Measurements from ENCODE around the gene BICDL1. TPM values are rescaled to one million over a fixed set of nuclear protein-coding genes. Genes with fewer than 3 reads are reported as not detected.

Gene BICDL1
- total RNA-seq, 2 experiments from 2014 or later: 51.2 to 65.9 TPM

GRCh38 chr12:120092551-120093335, 103.7 kb downstream of the BICDL1 start:
- Mint-ChIP-seq H3K9me3 (no peaks in the 10 kb centered on the region), H3K27ac (no peak overlapping the region), H3K4me3 (no peak overlapping the region), H3K27me3 (no peaks in the 10 kb centered on the region), H3K4me1 (peaks cover 7% of the 10 kb centered on the region), H3K36me3 (ENCODE audit: low read depth) (peaks cover 15% of the 10 kb centered on the region)
- ChIA-PET CTCF (interaction anchor here (1.0 to 1.8 kb wide), 6 partner anchors 8 to 118 kb away, joined by 3 to 7 read pairs (median 3); no protein-coding TSS in a partner anchor), POLR2A (no interaction called here)
- no peak for DNase-seq

- H3K4me1 Mint-ChIP-seq: peaks cover 3% of the 10 kb centered on the region
- POLR2A ChIA-PET: no interaction called here
- H3K36me3 Mint-ChIP-seq (ENCODE audit: low read depth): peaks cover 15% of the 10 kb centered on the region
- H3K27ac Mint-ChIP-seq: no peak overlapping the region
- H3K9me3 Mint-ChIP-seq: no peaks in the 10 kb centered on the region
- no peak overlapping the region for H3K4me3 Mint-ChIP-seq
- CTCF ChIA-PET: interaction anchor here (1.0 to 1.8 kb wide), 4 partner anchors 13 to 118 kb away, joined by 3 to 4 read pairs (median 3); no protein-coding TSS in a partner anchor
- no peaks in the 10 kb centered on the region for H3K27me3 Mint-ChIP-seq
- no peak for DNase-seq
These were observed 104.2 kb downstream of the BICDL1 start for GRCh38 chr12:120093336-120093591.

- Mint-ChIP-seq H3K27me3 (no peaks in the 10 kb centered on the region), H3K27ac (no peak overlapping the region), H3K4me1 (peaks cover under 1% of the 10 kb centered on the region), H3K36me3 (ENCODE audit: low read depth) (peaks cover 18% of the 10 kb centered on the region), H3K9me3 (no peaks in the 10 kb centered on the region), H3K4me3 (no peak overlapping the region)
- CTCF ChIA-PET: interaction anchor here (1.0 to 1.8 kb wide), 3 partner anchors 12 to 119 kb away, joined by 3 to 4 read pairs (median 3); no protein-coding TSS in a partner anchor
- POLR2A ChIA-PET: no interaction called here
- DNase-seq: no peak
These were observed 104.7 kb downstream of the BICDL1 start for GRCh38 chr12:120093592-120094355.

- Mint-ChIP-seq H3K36me3 (ENCODE audit: low read depth) (peaks cover 18% of the 10 kb centered on the region), H3K4me3 (no peak overlapping the region), H3K27ac (no peak overlapping the region), H3K9me3 (no peaks in the 10 kb centered on the region), H3K4me1 (no peaks in the 10 kb centered on the region), H3K27me3 (no peaks in the 10 kb centered on the region)
- ChIA-PET CTCF (interaction anchor here (1.6 to 1.8 kb wide), 2 partner anchors 12 to 16 kb away, joined by 3 to 4 read pairs; no protein-coding TSS in a partner anchor), POLR2A (no interaction called here)
- DNase-seq: no peak
These were observed 105.4 kb downstream of the BICDL1 start for GRCh38 chr12:120094485-120094884.

- H3K27me3 Mint-ChIP-seq: no peaks in the 10 kb centered on the region
- POLR2A ChIA-PET: no interaction called here
- H3K9me3 Mint-ChIP-seq: no peaks in the 10 kb centered on the region
- CTCF ChIA-PET: no interaction called here
- H3K36me3 Mint-ChIP-seq (ENCODE audit: low read depth): peaks cover 22% of the 10 kb centered on the region
- no peak overlapping the region for H3K27ac Mint-ChIP-seq
- H3K4me1 Mint-ChIP-seq: peaks cover 6% of the 10 kb centered on the region
- no peak overlapping the region for H3K4me3 Mint-ChIP-seq
- no peak for DNase-seq
These were observed 106.3 kb downstream of the BICDL1 start for GRCh38 chr12:120095331-120095730.

- CTCF ChIA-PET: no interaction called here
These were observed 106.7 kb downstream of the BICDL1 start for GRCh38 chr12:120095736-120096135.

GRCh38 chr12:120096671-120097202, 107.7 kb downstream of the BICDL1 start:
- DNase-seq: no peak
- CTCF ChIA-PET: interaction anchor here (1.4 kb wide), 1 partner anchor 10 kb away, joined by 3 read pairs; no protein-coding TSS in a partner anchor
- Mint-ChIP-seq H3K27ac (no peak overlapping the region), H3K27me3 (no peaks in the 10 kb centered on the region), H3K4me3 (no peak overlapping the region), H3K9me3 (no peaks in the 10 kb centered on the region), H3K36me3 (ENCODE audit: low read depth) (peaks cover 18% of the 10 kb centered on the region), H3K4me1 (peaks cover 15% of the 10 kb centered on the region)
- POLR2A ChIA-PET: no interaction called here

More at GRCh38 chr12:120095736-120096135, 106.7 kb downstream of the BICDL1 start:
- Mint-ChIP-seq H3K27me3 (no peaks in the 10 kb centered on the region), H3K9me3 (no peaks in the 10 kb centered on the region), H3K4me1 (peaks cover 6% of the 10 kb centered on the region), H3K4me3 (no peak overlapping the region), H3K36me3 (ENCODE audit: low read depth) (peaks cover 22% of the 10 kb centered on the region), H3K27ac (no peak overlapping the region)
- DNase-seq: no peak
- POLR2A ChIA-PET: no interaction called here

- H3K36me3 Mint-ChIP-seq (ENCODE audit: low read depth): peaks cover 23% of the 10 kb centered on the region
- no peaks in the 10 kb centered on the region for H3K27me3 Mint-ChIP-seq
- no peak overlapping the region for H3K27ac Mint-ChIP-seq
- no peaks in the 10 kb centered on the region for H3K9me3 Mint-ChIP-seq
- POLR2A ChIA-PET: no interaction called here
- H3K4me3 Mint-ChIP-seq: no peak overlapping the region
- DNase-seq: no peak
- CTCF ChIA-PET: no interaction called here
- H3K4me1 Mint-ChIP-seq: peaks cover 23% of the 10 kb centered on the region
These were observed 109.9 kb downstream of the BICDL1 start for GRCh38 chr12:120098756-120099470.

- no peak overlapping the region for H3K27ac Mint-ChIP-seq
- no peaks in the 10 kb centered on the region for H3K9me3 Mint-ChIP-seq
- H3K4me1 Mint-ChIP-seq: peaks cover 24% of the 10 kb centered on the region
- H3K4me3 Mint-ChIP-seq: no peak overlapping the region
- H3K27me3 Mint-ChIP-seq: no peaks in the 10 kb centered on the region
- POLR2A ChIA-PET: no interaction called here
- CTCF ChIA-PET: interaction anchor here (0.5 to 3.9 kb wide), 4 partner anchors 9 to 263 kb away, joined by 3 to 19 read pairs (median 3); no protein-coding TSS in a partner anchor
- H3K36me3 Mint-ChIP-seq (ENCODE audit: low read depth): peaks cover 28% of the 10 kb centered on the region
- DNase-seq: no peak
These were observed 110.7 kb downstream of the BICDL1 start for GRCh38 chr12:120099738-120100137.

GRCh38 chr12:120100630-120101029, 111.6 kb downstream of the BICDL1 start:
- ChIA-PET POLR2A (no interaction called here), CTCF (interaction anchor here (0.5 to 3.9 kb wide), 5 partner anchors 8 to 121 kb away, joined by 3 to 19 read pairs (median 3); no protein-coding TSS in a partner anchor)
- Mint-ChIP-seq H3K27ac (peak overlapping the region; percentile 25), H3K36me3 (ENCODE audit: low read depth) (peaks cover 32% of the 10 kb centered on the region), H3K4me3 (no peak overlapping the region), H3K4me1 (peaks cover 24% of the 10 kb centered on the region), H3K27me3 (no peaks in the 10 kb centered on the region), H3K9me3 (no peaks in the 10 kb centered on the region)
- no peak for DNase-seq

- POLR2A ChIA-PET: no interaction called here
- Mint-ChIP-seq H3K4me3 (peak overlapping the region; percentile 54), H3K4me1 (peaks cover 26% of the 10 kb centered on the region), H3K36me3 (ENCODE audit: low read depth) (peaks cover 36% of the 10 kb centered on the region), H3K9me3 (no peaks in the 10 kb centered on the region), H3K27me3 (no peaks in the 10 kb centered on the region), H3K27ac (peak overlapping the region; percentile 86)
- DNase-seq: no peak
- CTCF ChIA-PET: interaction anchor here (1.7 to 3.9 kb wide), 2 partner anchors 9 to 14 kb away, joined by 7 to 19 read pairs; no protein-coding TSS in a partner anchor
These were observed 112.1 kb downstream of the BICDL1 start for GRCh38 chr12:120101182-120101581.

- no peaks in the 10 kb centered on the region for H3K27me3 Mint-ChIP-seq
- no peaks in the 10 kb centered on the region for H3K9me3 Mint-ChIP-seq
- H3K4me3 Mint-ChIP-seq: peak overlapping the region; percentile 54
- ChIA-PET CTCF (interaction anchor here (1.7 to 3.9 kb wide), 2 partner anchors 10 to 15 kb away, joined by 7 to 19 read pairs; no protein-coding TSS in a partner anchor), POLR2A (interaction anchor here (0.6 kb wide), 1 partner anchor 115 kb away, joined by 13 read pairs; no protein-coding TSS in a partner anchor)
- peak overlapping the region; percentile 86 for H3K27ac Mint-ChIP-seq
- H3K36me3 Mint-ChIP-seq (ENCODE audit: low read depth): peaks cover 36% of the 10 kb centered on the region
- peaks cover 28% of the 10 kb centered on the region for H3K4me1 Mint-ChIP-seq
- no peak for DNase-seq
These were observed 112.6 kb downstream of the BICDL1 start for GRCh38 chr12:120101617-120102016.

All from activated CD4-positive, alpha-beta T cell treated with anti-CD3 and anti-CD28 coated beads, Interleukin-2, amount 10 ng/mL, durations not matched to agents 7 days and 5 days (primary cell).